Stimulated activated naive CD8-positive, alpha-beta T cell treated with anti-CD3 and anti-CD28 coated beads, Interleukin-15, amount 100 ng/mL, for 72 hours (primary cell): ENCODE results near the gene PTH2.
A peak's percentile ranks its signal among the peaks of the same experiment; 100 is the strongest.
"Not testable (repeated sequence)": the region's sequence is repeated elsewhere in the genome, so short reads cannot be mapped to it uniquely, and the experiment has no call there.

Experiments used
- ATAC-seq: fragments of 150-1000 bp; cut with Tn5 transposase; 2 replicates; pipeline ENCODE4 v1.10.0; 2021; ENCODE audit warnings: mild to moderate bottlenecking, moderate library complexity
- DNase-seq, 2 donors: peaks; one replicate each; pipeline ENCODE4 v3.0.0; 2021 to 2022
- H3K27ac Mint-ChIP-seq, 2 donors: one replicate each; pipeline ENCODE4 v1.8.0; 2022; ENCODE audit warnings: mild to moderate bottlenecking in 2 of 2, mixed read lengths in 2 of 2, moderate library complexity in 2 of 2
- H3K27me3 Mint-ChIP-seq: one replicate; pipeline ENCODE4 v1.8.0; 2022; ENCODE audit warnings: mixed read lengths
- H3K4me1 Mint-ChIP-seq: one replicate; pipeline ENCODE4 v1.8.0; 2022; ENCODE audit warnings: mild to moderate bottlenecking, mixed read lengths
- H3K4me3 Mint-ChIP-seq, 2 donors: one replicate each; pipeline ENCODE4 v1.8.0; 2022; ENCODE audit warnings: mild to moderate bottlenecking in 2 of 2, mixed read lengths in 2 of 2, moderate library complexity in 1 of 2
- H3K9me3 Mint-ChIP-seq, 2 donors: one replicate each; pipeline ENCODE4 v1.8.0; 2022; ENCODE audit warnings: mixed read lengths in 2 of 2

Gene PTH2

GRCh38 chr19:49453757-49454240 is 30.6 kb upstream of the PTH2 start:
- Mint-ChIP-seq H3K4me3 (peak overlapping the region; percentile 95 to 98), H3K27ac (peak overlapping the region; percentile 100), H3K27me3 (no peaks in the 10 kb centered on the region), H3K4me1 (peaks cover 66% of the 10 kb centered on the region), H3K9me3 (no peaks in the 10 kb centered on the region)
- ATAC-seq (peak; percentile 1), DNase-seq (peak in 1 of 2 donors; percentile 30)

GRCh38 chr19:49453013-49453756 is 29.9 kb upstream of the PTH2 start, which contains the start of gene ALDH16A1:
TSS of gene ALDH16A1 (plus strand) at chr19:49453225. CDS start at chr19:49453332, 107 bp downstream.
- H3K4me1 Mint-ChIP-seq: peaks cover 69% of the 10 kb centered on the region
- H3K4me3 Mint-ChIP-seq: peak within 1 kb of the TSS; percentile 95 to 98
- no peaks in the 10 kb centered on the region for H3K27me3 Mint-ChIP-seq
- DNase-seq (peak; percentile 99), ATAC-seq (peak; percentile 93)
- H3K9me3 Mint-ChIP-seq: no peaks in the 10 kb centered on the region
- peak within 1 kb of the TSS; percentile 100 for H3K27ac Mint-ChIP-seq

GRCh38 chr19:49451430-49452181 is 28.4 kb upstream of the PTH2 start, which contains the start of gene PIH1D1:
TSS of gene PIH1D1 (minus strand) at chr19:49451814. CDS start at chr19:49451574, 240 bp downstream.
- ATAC-seq (peak; percentile 80), DNase-seq (peak; percentile 93 to 97)
- Mint-ChIP-seq H3K27me3 (no peaks in the 10 kb centered on the region), H3K27ac (peak within 1 kb of the TSS; percentile 100), H3K4me3 (peak within 1 kb of the TSS; percentile 95 to 98), H3K9me3 (no peaks in the 10 kb centered on the region), H3K4me1 (peaks cover 78% of the 10 kb centered on the region)

GRCh38 chr19:49450405-49450804 is 27.2 kb upstream of the PTH2 start:
- Mint-ChIP-seq H3K4me3 (peak overlapping the region; percentile 95 to 98), H3K27me3 (no peaks in the 10 kb centered on the region), H3K9me3 (no peaks in the 10 kb centered on the region), H3K27ac (peak overlapping the region; percentile 10 to 99), H3K4me1 (peaks cover 73% of the 10 kb centered on the region)
- DNase-seq: no peak
- ATAC-seq: no peak

GRCh38 chr19:49448432-49448786 is 25.2 kb upstream of the PTH2 start:
- Mint-ChIP-seq H3K27me3 (no peaks in the 10 kb centered on the region), H3K27ac (peak overlapping the region in 1 of 2 donors; percentile 31), H3K4me1 (peaks cover 79% of the 10 kb centered on the region), H3K4me3 (no peak overlapping the region), H3K9me3 (no peaks in the 10 kb centered on the region)
- DNase-seq: no peak
- ATAC-seq: no peak

GRCh38 chr19:49447485-49448431 is 24.5 kb upstream of the PTH2 start:
- H3K4me3 Mint-ChIP-seq: no peak overlapping the region

GRCh38 chr19:49445997-49446396 is 22.8 kb upstream of the PTH2 start:
- no peak overlapping the region for H3K27ac Mint-ChIP-seq

More at GRCh38 chr19:49447485-49448431, 24.5 kb upstream of the PTH2 start:
- H3K27ac Mint-ChIP-seq: peak overlapping the region in 1 of 2 donors; percentile 31
- no peak for ATAC-seq
- no peak for DNase-seq
- H3K9me3 Mint-ChIP-seq: no peaks in the 10 kb centered on the region
- peaks cover 77% of the 10 kb centered on the region for H3K4me1 Mint-ChIP-seq
- peaks cover 1% of the 10 kb centered on the region for H3K27me3 Mint-ChIP-seq

GRCh38 chr19:49444100-49444700 is 21.0 kb upstream of the PTH2 start:
- Mint-ChIP-seq H3K27ac (peak overlapping the region; percentile 1 to 84), H3K4me1 (peaks cover 65% of the 10 kb centered on the region), H3K4me3 (peak overlapping the region; percentile 74 to 84), H3K27me3 (peaks cover 37% of the 10 kb centered on the region)
- DNase-seq, H3K9me3 Mint-ChIP-seq, ATAC-seq: not testable (repeated sequence)

More at GRCh38 chr19:49445997-49446396, 22.8 kb upstream of the PTH2 start:
- Mint-ChIP-seq H3K4me3 (no peak overlapping the region), H3K4me1 (peaks cover 77% of the 10 kb centered on the region), H3K27me3 (peaks cover 19% of the 10 kb centered on the region), H3K9me3 (no peaks in the 10 kb centered on the region)
- no peak for DNase-seq
- ATAC-seq: no peak

GRCh38 chr19:49443366-49444099 is 20.3 kb upstream of the PTH2 start:
- peak; percentile 95 to 97 for DNase-seq
- peaks cover 59% of the 10 kb centered on the region for H3K4me1 Mint-ChIP-seq
- H3K27ac Mint-ChIP-seq: peak overlapping the region; percentile 41 to 79
- no peaks in the 10 kb centered on the region for H3K9me3 Mint-ChIP-seq
- peak; percentile 93 for ATAC-seq
- H3K27me3 Mint-ChIP-seq: peaks cover 43% of the 10 kb centered on the region
- H3K4me3 Mint-ChIP-seq: peak overlapping the region; percentile 74 to 84

- Mint-ChIP-seq H3K27me3 (peaks cover 50% of the 10 kb centered on the region), H3K27ac (peak overlapping the region in 1 of 2 donors; percentile 79), H3K4me3 (peak overlapping the region; percentile 74 to 84), H3K4me1 (peaks cover 52% of the 10 kb centered on the region), H3K9me3 (no peaks in the 10 kb centered on the region)
- ATAC-seq (peak; percentile 36), DNase-seq (peak in 1 of 2 donors; percentile 61)
These were observed 19.6 kb upstream of the PTH2 start for GRCh38 chr19:49442771-49443365.

- peak overlapping the region; percentile 74 to 84 for H3K4me3 Mint-ChIP-seq
- peaks cover 49% of the 10 kb centered on the region for H3K4me1 Mint-ChIP-seq
- peak overlapping the region in 1 of 2 donors; percentile 13 for H3K27ac Mint-ChIP-seq
- ATAC-seq (no peak), DNase-seq (peak in 1 of 2 donors; percentile 28)
- H3K9me3 Mint-ChIP-seq: no peaks in the 10 kb centered on the region
- peaks cover 55% of the 10 kb centered on the region for H3K27me3 Mint-ChIP-seq
These were observed 19.1 kb upstream of the PTH2 start for GRCh38 chr19:49442354-49442753.

- peak overlapping the region; percentile 74 to 84 for H3K4me3 Mint-ChIP-seq
- no peak overlapping the region for H3K27ac Mint-ChIP-seq
- peaks cover 59% of the 10 kb centered on the region for H3K27me3 Mint-ChIP-seq
- ATAC-seq (no peak), DNase-seq (no peak)
- H3K9me3 Mint-ChIP-seq: no peaks in the 10 kb centered on the region
- H3K4me1 Mint-ChIP-seq: peaks cover 49% of the 10 kb centered on the region
These were observed 18.7 kb upstream of the PTH2 start for GRCh38 chr19:49441960-49442350.

GRCh38 chr19:49441210-49441959 is 18.1 kb upstream of the PTH2 start, which contains the start of gene SLC17A7:
TSS of gene SLC17A7 (minus strand) at chr19:49441527. CDS start at chr19:49441379, 148 bp downstream.
- Mint-ChIP-seq H3K4me3 (peak within 1 kb of the TSS; percentile 74 to 84), H3K27ac (no peak within 1 kb of the TSS), H3K4me1 (peaks cover 49% of the 10 kb centered on the region), H3K9me3 (no peaks in the 10 kb centered on the region), H3K27me3 (peaks cover 65% of the 10 kb centered on the region)
- ATAC-seq (no peak), DNase-seq (peak in 1 of 2 donors; percentile 27)
